DND-41 (cell line): ENCODE data around the gene CHID1.

Experiments used
- CTCF ChIP-seq: IDR thresholded peaks from 2 replicates; pipeline ENCODE4 v1.5.1; 2012; ENCODE audit warnings: borderline replicate concordance, low read length, moderate library complexity, mild to moderate bottlenecking; ENCODE audit not compliant: poor library complexity, severe bottlenecking; ENCODE audit errors: extremely low read depth
- EZH2 ChIP-seq: IDR thresholded peaks from 3 replicates; pipeline ENCODE4 v1.6.1; 2012; ENCODE audit warnings: borderline replicate concordance, low read depth, mild to moderate bottlenecking, moderate library complexity, low read length, inconsistent platforms; ENCODE audit not compliant: severe bottlenecking

- TF ChIP-seq CTCF (no peak), EZH2 (no peak)
Measured at GRCh38 chr11:876545-876944, 34.1 kb downstream of the CHID1 start.
